HepG2 (cell line): ENCODE measurements around the gene TOMM22. TPM values are rescaled to one million over a fixed set of nuclear protein-coding genes. Genes with fewer than 3 reads are reported as not detected.
A peak's percentile ranks its signal among the peaks of the same experiment; 100 is the strongest.

Experiments
- ATM ChIP-seq: fragments of 450-650 bp; IDR thresholded peaks from 2 replicates; pipeline ENCODE4 v1.7.1; 2017; ENCODE audit warnings: mild to moderate bottlenecking, borderline replicate concordance
- ETV5 ChIP-seq: IDR thresholded peaks from 2 replicates; pipeline ENCODE4 v1.6.1; 2018; ENCODE audit warnings: missing biosample characterization, missing genetic modification reagents, inconsistent platforms, borderline replicate concordance
- REL ChIP-seq: sonication (generic); formaldehyde crosslinking; conservative IDR thresholded peaks from 2 replicates; pipeline ENCODE4 v1.8.0; 2022; ENCODE audit warnings: mild to moderate bottlenecking, missing genetic modification reagents, moderate library complexity
- RFXAP ChIP-seq: sonication (generic); formaldehyde crosslinking; IDR thresholded peaks from 2 replicates; pipeline ENCODE4 v1.4.0; 2020; ENCODE audit warnings: missing genetic modification reagents, borderline replicate concordance
- ZBTB26 ChIP-seq: IDR thresholded peaks from 2 replicates; pipeline ENCODE4 v1.6.1; 2016; ENCODE audit warnings: missing compliant biosample characterization, missing genetic modification reagents, borderline replicate concordance
- ZNF20 ChIP-seq: sonication (generic); formaldehyde crosslinking; IDR thresholded peaks from 2 replicates; pipeline ENCODE4 v1.4.0; 2020; ENCODE audit warnings: mild to moderate bottlenecking, moderate library complexity, missing genetic modification reagents
- ZNF501 ChIP-seq: sonication (generic); formaldehyde crosslinking; IDR thresholded peaks from 2 replicates; pipeline ENCODE4 v1.5.1; 2020; ENCODE audit warnings: mild to moderate bottlenecking, moderate library complexity, missing genetic modification reagents
- ZNF543 ChIP-seq: sonication (generic); formaldehyde crosslinking; IDR thresholded peaks from 2 replicates; pipeline ENCODE4 v1.4.0; 2020; ENCODE audit warnings: mild to moderate bottlenecking, missing genetic modification reagents
- ZNF687 ChIP-seq: sonication (generic); formaldehyde crosslinking; IDR thresholded peaks from 2 replicates; pipeline ENCODE4 v1.5.1; 2020; ENCODE audit warnings: mild to moderate bottlenecking, missing genetic modification reagents, moderate library complexity
- ZSCAN9 ChIP-seq: IDR thresholded peaks from 2 replicates; pipeline ENCODE4 v1.6.1; 2016; ENCODE audit warnings: borderline replicate concordance
- polyA plus RNA-seq, 8 experiments: library from polyadenylated mRNA; depleted of rRNA in 3 of 8; stranded (reverse) in 7 of 8; unstranded in 1 of 8; fragments of >200 nt; fragmentation: Illumina TruSeq in 4 of 8; extraction: Trizol in 4 of 8; gene quantifications; 2 replicates each; pipeline versions ENCODE4 v1.2.1 to v1.2.3, GENCODE V29; 2011 to 2016; ENCODE audit warnings: low read depth in 4 of 8, missing spikeins in 1 of 8, mixed read lengths in 1 of 8; ENCODE audit not compliant: insufficient read depth in 1 of 8
- total RNA-seq, 5 experiments: library from RNA; depleted of rRNA; stranded (reverse); fragments of >200 nt; fragmentation: Illumina TruSeq; extraction: Trizol; gene quantifications; 2 replicates each; pipeline ENCODE4 v1.2.3, GENCODE V29; 2016; ENCODE audit warnings: low read depth in 1 of 5
- TF ChIP-seq, protein P1 (sequence below): sonication (generic); formaldehyde crosslinking; IDR thresholded peaks from 2 replicates; pipeline ENCODE4 v1.4.0; 2020; ENCODE audit warnings: mild to moderate bottlenecking, missing genetic modification reagents
- TF ChIP-seq, protein P2 (sequence below): sonication (generic); formaldehyde crosslinking; IDR thresholded peaks from 2 replicates; pipeline ENCODE4 v1.5.0; 2020; ENCODE audit warnings: missing genetic modification reagents, mild to moderate bottlenecking, borderline replicate concordance
- TF ChIP-seq, protein P3 (sequence below): sonication (generic); formaldehyde crosslinking; IDR thresholded peaks from 2 replicates; pipeline ENCODE4 v1.8.1; 2023; ENCODE audit warnings: mild to moderate bottlenecking, missing genetic modification reagents

The TOMM22 gene
- total and polyA plus RNA-seq, 2 of the 13 experiments (the other 11 are each of a cell fraction or from before 2014, with no cell fraction given), result 46.9 to 118 TPM

GRCh38 chr22:38728871-38729796, 47.4 kb downstream of the TOMM22 start (continued):
- TF ChIP-seq, protein P1, sequence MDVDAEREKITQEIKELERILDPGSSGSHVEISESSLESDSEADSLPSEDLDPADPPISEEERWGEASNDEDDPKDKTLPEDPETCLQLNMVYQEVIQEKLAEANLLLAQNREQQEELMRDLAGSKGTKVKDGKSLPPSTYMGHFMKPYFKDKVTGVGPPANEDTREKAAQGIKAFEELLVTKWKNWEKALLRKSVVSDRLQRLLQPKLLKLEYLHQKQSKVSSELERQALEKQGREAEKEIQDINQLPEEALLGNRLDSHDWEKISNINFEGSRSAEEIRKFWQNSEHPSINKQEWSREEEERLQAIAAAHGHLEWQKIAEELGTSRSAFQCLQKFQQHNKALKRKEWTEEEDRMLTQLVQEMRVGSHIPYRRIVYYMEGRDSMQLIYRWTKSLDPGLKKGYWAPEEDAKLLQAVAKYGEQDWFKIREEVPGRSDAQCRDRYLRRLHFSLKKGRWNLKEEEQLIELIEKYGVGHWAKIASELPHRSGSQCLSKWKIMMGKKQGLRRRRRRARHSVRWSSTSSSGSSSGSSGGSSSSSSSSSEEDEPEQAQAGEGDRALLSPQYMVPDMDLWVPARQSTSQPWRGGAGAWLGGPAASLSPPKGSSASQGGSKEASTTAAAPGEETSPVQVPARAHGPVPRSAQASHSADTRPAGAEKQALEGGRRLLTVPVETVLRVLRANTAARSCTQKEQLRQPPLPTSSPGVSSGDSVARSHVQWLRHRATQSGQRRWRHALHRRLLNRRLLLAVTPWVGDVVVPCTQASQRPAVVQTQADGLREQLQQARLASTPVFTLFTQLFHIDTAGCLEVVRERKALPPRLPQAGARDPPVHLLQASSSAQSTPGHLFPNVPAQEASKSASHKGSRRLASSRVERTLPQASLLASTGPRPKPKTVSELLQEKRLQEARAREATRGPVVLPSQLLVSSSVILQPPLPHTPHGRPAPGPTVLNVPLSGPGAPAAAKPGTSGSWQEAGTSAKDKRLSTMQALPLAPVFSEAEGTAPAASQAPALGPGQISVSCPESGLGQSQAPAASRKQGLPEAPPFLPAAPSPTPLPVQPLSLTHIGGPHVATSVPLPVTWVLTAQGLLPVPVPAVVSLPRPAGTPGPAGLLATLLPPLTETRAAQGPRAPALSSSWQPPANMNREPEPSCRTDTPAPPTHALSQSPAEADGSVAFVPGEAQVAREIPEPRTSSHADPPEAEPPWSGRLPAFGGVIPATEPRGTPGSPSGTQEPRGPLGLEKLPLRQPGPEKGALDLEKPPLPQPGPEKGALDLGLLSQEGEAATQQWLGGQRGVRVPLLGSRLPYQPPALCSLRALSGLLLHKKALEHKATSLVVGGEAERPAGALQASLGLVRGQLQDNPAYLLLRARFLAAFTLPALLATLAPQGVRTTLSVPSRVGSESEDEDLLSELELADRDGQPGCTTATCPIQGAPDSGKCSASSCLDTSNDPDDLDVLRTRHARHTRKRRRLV, result no peak
- TF ChIP-seq ZBTB26 (CRISPR knock-in tag) (no peak), REL (CRISPR knock-in tag) (no peak), ZNF20 (CRISPR knock-in tag) (no peak), ZSCAN9 (CRISPR knock-in tag) (no peak), RFXAP (CRISPR knock-in tag) (no peak), ATM (no peak), ZNF501 (CRISPR knock-in tag) (no peak), ETV5 (CRISPR knock-in tag) (peak; percentile 58; the same call in 1 of the 2 replicates), ZNF543 (no peak), ZNF687 (CRISPR knock-in tag) (peak; percentile 80)
- TF ChIP-seq, protein P2, sequence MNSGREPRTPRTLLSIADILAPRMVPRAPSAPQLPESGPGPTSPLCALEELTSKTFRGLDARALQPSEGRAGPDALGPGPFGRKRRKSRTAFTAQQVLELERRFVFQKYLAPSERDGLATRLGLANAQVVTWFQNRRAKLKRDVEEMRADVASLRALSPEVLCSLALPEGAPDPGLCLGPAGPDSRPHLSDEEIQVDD (CRISPR knock-in tag), result 0 out of 2 replicates have a peak, but pooled peaks have one; percentile 56
- TF ChIP-seq, protein P3, sequence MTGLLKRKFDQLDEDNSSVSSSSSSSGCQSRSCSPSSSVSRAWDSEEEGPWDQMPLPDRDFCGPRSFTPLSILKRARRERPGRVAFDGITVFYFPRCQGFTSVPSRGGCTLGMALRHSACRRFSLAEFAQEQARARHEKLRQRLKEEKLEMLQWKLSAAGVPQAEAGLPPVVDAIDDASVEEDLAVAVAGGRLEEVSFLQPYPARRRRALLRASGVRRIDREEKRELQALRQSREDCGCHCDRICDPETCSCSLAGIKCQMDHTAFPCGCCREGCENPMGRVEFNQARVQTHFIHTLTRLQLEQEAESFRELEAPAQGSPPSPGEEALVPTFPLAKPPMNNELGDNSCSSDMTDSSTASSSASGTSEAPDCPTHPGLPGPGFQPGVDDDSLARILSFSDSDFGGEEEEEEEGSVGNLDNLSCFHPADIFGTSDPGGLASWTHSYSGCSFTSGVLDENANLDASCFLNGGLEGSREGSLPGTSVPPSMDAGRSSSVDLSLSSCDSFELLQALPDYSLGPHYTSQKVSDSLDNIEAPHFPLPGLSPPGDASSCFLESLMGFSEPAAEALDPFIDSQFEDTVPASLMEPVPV (CRISPR knock-in tag), result no peak
